ENCODE data around the gene GMPR2.

Gene GMPR2

DNA sequence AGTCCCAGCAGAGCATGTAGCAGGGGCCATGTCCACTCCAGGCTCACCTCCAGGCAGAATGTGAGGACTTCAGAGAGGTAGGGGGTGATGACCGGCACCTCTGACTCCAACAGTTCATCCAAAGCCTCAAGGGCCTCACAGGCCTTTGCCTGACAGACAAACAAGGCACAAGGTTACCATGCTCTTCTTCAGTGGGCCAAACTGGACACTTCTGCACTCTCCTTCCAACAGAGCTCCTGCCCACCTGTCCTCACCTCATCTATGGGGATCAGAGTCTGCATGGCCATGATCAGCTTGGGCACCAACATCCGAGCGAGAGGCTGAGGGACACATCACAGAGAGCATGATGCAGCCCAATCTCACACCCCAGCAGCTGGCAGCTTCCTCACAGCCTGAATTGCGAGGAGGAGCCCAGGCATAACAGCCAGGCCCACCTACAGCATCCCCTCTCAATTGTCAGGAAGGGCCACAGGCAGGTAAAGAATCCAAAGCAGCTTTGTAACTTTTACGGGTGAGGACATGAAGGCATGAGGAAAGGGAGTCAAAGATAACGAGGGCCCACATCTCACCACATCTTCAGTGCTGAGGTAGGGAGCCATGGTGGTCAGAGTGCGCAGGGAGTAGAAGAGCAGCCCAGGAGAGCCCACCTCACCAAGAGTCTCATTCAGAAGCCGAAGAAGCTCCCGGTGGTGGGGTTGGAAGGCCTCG, 45.7 kb upstream of the GMPR2 start:
- no peak for DNase-seq
- Histone ChIP-seq H3K4me1 (no peaks in the 10 kb centered on the region), H3K27me3 (no peaks in the 10 kb centered on the region), H3K36me3 (peaks cover 53% of the 10 kb centered on the region), H3K4me3 (ENCODE audit: low read depth, low read length) (peak overlapping the region; percentile 94), H3K9me3 (no peaks in the 10 kb centered on the region)
- TF ChIP-seq, protein P1, sequence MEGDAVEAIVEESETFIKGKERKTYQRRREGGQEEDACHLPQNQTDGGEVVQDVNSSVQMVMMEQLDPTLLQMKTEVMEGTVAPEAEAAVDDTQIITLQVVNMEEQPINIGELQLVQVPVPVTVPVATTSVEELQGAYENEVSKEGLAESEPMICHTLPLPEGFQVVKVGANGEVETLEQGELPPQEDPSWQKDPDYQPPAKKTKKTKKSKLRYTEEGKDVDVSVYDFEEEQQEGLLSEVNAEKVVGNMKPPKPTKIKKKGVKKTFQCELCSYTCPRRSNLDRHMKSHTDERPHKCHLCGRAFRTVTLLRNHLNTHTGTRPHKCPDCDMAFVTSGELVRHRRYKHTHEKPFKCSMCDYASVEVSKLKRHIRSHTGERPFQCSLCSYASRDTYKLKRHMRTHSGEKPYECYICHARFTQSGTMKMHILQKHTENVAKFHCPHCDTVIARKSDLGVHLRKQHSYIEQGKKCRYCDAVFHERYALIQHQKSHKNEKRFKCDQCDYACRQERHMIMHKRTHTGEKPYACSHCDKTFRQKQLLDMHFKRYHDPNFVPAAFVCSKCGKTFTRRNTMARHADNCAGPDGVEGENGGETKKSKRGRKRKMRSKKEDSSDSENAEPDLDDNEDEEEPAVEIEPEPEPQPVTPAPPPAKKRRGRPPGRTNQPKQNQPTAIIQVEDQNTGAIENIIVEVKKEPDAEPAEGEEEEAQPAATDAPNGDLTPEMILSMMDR (IDR thresholded peaks at IDR 0.05; ENCODE audit: low read depth, low read length): no peak

DNA sequence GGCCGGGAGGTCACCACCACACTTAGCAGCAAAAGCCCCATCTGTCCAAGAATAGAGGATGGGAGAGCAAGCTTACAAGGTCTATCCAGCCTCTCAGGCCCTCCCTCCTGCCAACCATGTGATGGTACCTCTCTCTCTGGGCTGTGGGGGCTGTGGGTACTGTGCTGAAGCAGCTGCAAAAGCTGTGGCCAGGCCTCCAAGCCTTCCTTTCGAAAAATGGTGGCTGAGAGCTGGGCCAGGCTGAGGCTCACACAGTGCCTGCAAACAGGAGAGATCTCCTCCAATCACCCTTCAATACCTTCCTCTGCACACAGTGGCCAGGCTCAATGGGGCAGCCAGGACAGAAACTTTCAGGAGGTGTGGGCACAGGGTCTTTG, 45.2 kb upstream of the GMPR2 start:
- Histone ChIP-seq H3K4me1 (no peaks in the 10 kb centered on the region), H3K9me3 (no peaks in the 10 kb centered on the region), H3K27me3 (no peaks in the 10 kb centered on the region), H3K36me3 (peaks cover 53% of the 10 kb centered on the region), H3K4me3 (ENCODE audit: low read depth, low read length) (peak overlapping the region; percentile 94)
- TF ChIP-seq, protein P1 (IDR thresholded peaks at IDR 0.05; ENCODE audit: low read depth, low read length): no peak
- no peak for DNase-seq

DNA sequence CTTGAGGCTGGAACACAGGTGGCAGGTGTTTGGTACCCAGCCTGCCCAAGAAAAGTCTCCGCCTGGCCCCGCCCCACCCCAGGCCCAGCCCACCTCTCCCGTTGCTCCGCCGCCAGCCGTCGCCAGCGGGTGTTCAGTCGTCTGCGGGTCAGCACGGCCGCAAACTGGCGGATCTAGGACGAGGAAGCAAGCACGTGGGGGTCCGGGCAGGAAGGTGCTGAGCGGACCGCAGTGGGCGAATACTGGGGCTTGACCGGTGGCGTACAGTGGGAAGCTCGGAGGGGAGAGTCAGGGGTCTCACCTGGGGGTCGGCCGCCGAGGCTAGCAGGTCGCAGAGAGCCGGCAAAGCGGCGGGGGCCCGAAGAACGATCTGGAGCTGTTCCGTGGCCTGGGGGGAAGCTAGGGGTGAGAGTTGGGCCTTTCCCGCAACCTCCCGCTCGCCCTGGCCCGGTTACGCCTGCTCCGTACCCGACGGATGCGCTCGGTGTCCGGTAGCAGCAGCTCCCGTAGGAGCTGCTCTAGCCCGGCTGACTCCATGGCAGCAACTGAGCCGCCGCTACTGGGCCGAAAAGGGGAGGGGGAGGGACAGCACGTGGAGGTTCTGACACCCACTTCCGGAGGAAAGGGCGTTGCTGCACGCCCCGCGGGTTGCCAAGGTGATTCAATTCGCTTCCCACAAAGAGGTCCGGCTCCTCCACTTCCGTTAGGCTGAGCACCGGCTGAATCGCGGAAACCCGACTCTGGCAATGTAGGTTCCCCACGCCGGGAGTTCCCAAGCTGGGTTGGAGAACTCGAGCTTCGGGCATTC, 44.3 kb upstream of the GMPR2 start, which contains the start of gene IPO4:
Gene IPO4, minus strand, starts transcription at position 566 of the 808 bp plus-strand sequence. Its CDS starts 29 bp downstream, at position 537.
- Histone ChIP-seq H3K36me3 (peaks cover 49% of the 10 kb centered on the region), H3K4me3 (ENCODE audit: low read depth, low read length) (peak within 1 kb of the TSS; percentile 94), H3K4me1 (no peaks in the 10 kb centered on the region), H3K9me3 (no peaks in the 10 kb centered on the region), H3K27me3 (no peaks in the 10 kb centered on the region)
- peak; percentile 98 for DNase-seq
- TF ChIP-seq, protein P1 (IDR thresholded peaks at IDR 0.05; ENCODE audit: low read depth, low read length): no peak

DNA sequence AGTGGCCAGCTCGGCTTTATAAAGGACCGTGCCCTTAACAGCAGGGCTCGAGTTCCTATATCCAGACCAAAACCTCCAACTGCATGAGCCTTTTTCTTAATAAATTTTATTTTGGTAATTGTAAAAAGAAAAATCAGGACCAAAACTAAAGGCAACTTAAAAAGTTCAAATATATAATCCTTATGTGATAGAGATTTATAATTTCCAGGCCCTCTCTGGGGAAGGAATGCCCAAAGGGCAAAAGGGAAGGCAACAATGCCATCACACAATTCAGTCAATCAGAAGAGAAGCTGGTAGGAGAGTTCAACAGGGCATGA, 43.7 kb upstream of the GMPR2 start:
- TF ChIP-seq, protein P1 (IDR thresholded peaks at IDR 0.05; ENCODE audit: low read depth, low read length): no peak
- Histone ChIP-seq H3K27me3 (no peaks in the 10 kb centered on the region), H3K4me3 (ENCODE audit: low read depth, low read length) (peak overlapping the region; percentile 94), H3K4me1 (no peaks in the 10 kb centered on the region), H3K36me3 (peaks cover 46% of the 10 kb centered on the region), H3K9me3 (no peaks in the 10 kb centered on the region)
- no peak for DNase-seq

DNA sequence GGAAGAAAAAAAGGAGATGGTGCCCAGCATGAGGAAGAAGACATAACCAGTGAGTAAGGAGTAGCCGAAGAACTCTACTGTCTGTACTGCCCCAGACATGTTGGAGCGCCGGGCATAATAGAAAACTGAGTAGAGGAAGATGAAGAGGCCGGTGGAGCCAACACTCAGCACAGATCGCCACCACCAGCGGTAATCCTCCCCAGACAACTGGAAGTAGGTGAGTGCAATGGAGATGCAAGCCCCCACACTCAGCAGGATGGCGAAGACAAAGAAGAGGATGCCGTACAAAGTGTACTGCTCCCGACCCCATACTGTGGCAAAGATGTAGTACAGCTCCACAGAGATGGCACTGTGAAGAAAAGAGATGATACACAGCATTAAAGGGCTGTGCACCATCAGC, 43.3 kb upstream of the GMPR2 start:
- no peaks in the 10 kb centered on the region for H3K27me3 ChIP-seq
- peaks cover 43% of the 10 kb centered on the region for H3K36me3 ChIP-seq
- DNase-seq: no peak
- H3K4me1 ChIP-seq: no peaks in the 10 kb centered on the region
- TF ChIP-seq, protein P1 (IDR thresholded peaks at IDR 0.05; ENCODE audit: low read depth, low read length): no peak
- no peaks in the 10 kb centered on the region for H3K9me3 ChIP-seq
- H3K4me3 ChIP-seq (ENCODE audit: low read depth, low read length): no peak overlapping the region

DNA sequence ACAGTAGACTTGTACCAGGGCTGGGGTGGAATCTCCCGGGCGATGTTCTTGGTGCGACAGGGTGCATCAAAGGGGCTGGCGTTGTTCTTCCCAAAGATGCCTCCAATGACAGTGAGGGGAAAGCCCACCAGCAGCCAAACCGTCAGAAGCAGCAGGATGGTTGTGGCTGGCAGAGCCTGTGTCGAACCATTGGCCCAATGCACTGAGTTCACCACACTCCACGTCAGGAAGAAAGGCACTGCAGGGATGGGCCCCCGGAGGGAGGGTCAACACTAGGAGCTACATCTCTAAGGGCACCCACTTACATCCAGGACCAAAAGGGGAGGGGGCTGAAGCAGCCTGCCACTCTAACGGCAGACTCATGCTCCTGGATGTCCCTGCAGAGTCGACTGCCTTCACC, 42.3 kb upstream of the GMPR2 start:
- Histone ChIP-seq H3K4me1 (no peaks in the 10 kb centered on the region), H3K27me3 (no peaks in the 10 kb centered on the region), H3K9me3 (no peaks in the 10 kb centered on the region), H3K4me3 (ENCODE audit: low read depth, low read length) (no peak overlapping the region), H3K36me3 (peaks cover 35% of the 10 kb centered on the region)
- no peak for DNase-seq
- TF ChIP-seq, protein P1 (IDR thresholded peaks at IDR 0.05; ENCODE audit: low read depth, low read length): no peak
